ENCODE measurements around the gene ATXN2.
"Not testable (repeated sequence)": the region's sequence is repeated elsewhere in the genome, so short reads cannot be mapped to it uniquely, and the experiment has no call there.

ATXN2 gene

GRCh38 chr12:111494676-111495075, 104.4 kb downstream of the ATXN2 start:
- no peak for DNase-seq

GRCh38 chr12:111492979-111493378, 106.1 kb downstream of the ATXN2 start:
- DNase-seq: not testable (repeated sequence)

- no peak for DNase-seq
Measured at GRCh38 chr12:111488798-111489197, 110.3 kb downstream of the ATXN2 start.

GRCh38 chr12:111488271-111488670, 110.8 kb downstream of the ATXN2 start:
- DNase-seq: no peak

GRCh38 chr12:111482462-111482861, 116.7 kb downstream of the ATXN2 start:
- no peak for DNase-seq

- no peak for DNase-seq
Measured at GRCh38 chr12:111471236-111471635, 127.9 kb downstream of the ATXN2 start.

GRCh38 chr12:111469401-111469800, 129.7 kb downstream of the ATXN2 start:
- no peak for DNase-seq

- DNase-seq: no peak
Measured at GRCh38 chr12:111467857-111468241, 131.3 kb downstream of the ATXN2 start.

GRCh38 chr12:111467092-111467856, 131.8 kb downstream of the ATXN2 start:
- no peak for DNase-seq

GRCh38 chr12:111462210-111462769, 136.8 kb downstream of the ATXN2 start:
- no peak for DNase-seq

GRCh38 chr12:111460111-111460510, 139.0 kb downstream of the ATXN2 start:
- DNase-seq: not testable (repeated sequence)

GRCh38 chr12:111458546-111459172, 140.5 kb downstream of the ATXN2 start:
- DNase-seq: no peak

GRCh38 chr12:111457577-111457976, 141.5 kb downstream of the ATXN2 start:
- no peak for DNase-seq

GRCh38 chr12:111457071-111457470, 142.0 kb downstream of the ATXN2 start:
- DNase-seq: no peak

- no peak for DNase-seq
Measured at GRCh38 chr12:111455448-111456320, 143.4 kb downstream of the ATXN2 start.

- DNase-seq: no peak
Measured at GRCh38 chr12:111454716-111455447, 144.2 kb downstream of the ATXN2 start.

- DNase-seq: peak; percentile 21
Measured at GRCh38 chr12:111454311-111454710, 144.8 kb downstream of the ATXN2 start.

- DNase-seq: peak; percentile 37
Measured at GRCh38 chr12:111453071-111453989, 145.8 kb downstream of the ATXN2 start.

- peak; percentile 38 for DNase-seq
Measured at GRCh38 chr12:111451649-111452129, 147.4 kb downstream of the ATXN2 start.

GRCh38 chr12:111451232-111451631, 147.9 kb downstream of the ATXN2 start:
- no peak for DNase-seq

GRCh38 chr12:111450676-111451075, 148.4 kb downstream of the ATXN2 start:
- DNase-seq: peak; percentile 36
